Measurements from ENCODE around the gene CHD2. TPM values are rescaled to one million over a fixed set of nuclear protein-coding genes. Genes with fewer than 3 reads are reported as not detected.
"Not testable (repeated sequence)": the region's sequence is repeated elsewhere in the genome, so short reads cannot be mapped to it uniquely, and the experiment has no call there.

Gene CHD2
- total and polyA plus RNA-seq, 7 donors, result 16.0 to 108 (median 75.9) TPM

DNA sequence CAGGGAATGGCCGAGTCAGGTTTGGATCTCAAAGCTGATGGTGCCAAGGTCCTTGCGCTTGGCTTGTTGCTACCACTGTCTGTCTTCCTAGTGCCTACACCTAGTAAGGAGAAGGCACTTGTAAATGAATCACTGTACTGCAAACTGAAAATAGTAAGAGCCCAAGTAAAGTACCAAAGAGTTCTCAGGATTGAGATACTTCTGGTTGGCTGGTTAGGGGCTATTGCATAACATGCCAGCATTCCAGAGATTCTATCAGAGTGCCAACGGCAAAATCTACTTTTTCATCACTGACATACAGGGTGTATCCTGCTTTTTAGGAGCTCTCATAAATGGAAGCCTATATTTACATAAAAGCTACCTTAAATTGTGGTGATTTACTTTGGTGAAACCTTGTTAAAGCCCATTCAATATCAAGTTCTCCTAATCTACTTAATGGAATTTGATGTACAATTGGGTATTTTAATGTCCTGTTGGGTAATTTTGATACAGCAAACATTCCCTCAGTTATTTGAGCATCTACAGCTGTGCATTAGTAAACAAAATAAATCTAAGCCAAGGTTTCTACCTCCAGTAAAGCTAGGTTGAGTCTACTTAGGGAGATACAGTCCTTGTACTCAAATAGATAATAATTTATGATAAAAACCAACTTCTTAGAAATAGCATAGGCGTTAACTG lies 30.7 kb upstream of the CHD2 start:
- TF ChIP-seq EP300 (IDR thresholded peaks at IDR 0.05) (no peak), POLR2AphosphoS5 (IDR thresholded peaks at IDR 0.05) (peak in 1 of 4 donors; percentile 25)
- 77 to 79% methylated on average over 4 of the region's 4 CpGs for WGBS, 2 donors
- no peak for DNase-seq
- peak overlapping the region; percentile 68 to 85 (median 78) for H3K27ac ChIP-seq
- H3K4me1 ChIP-seq, result peaks cover 0 to 24% (median 16%) of the 10 kb centered on the region in 4 donors
- no peaks in the 10 kb centered on the region for H3K27me3 ChIP-seq
- H3K36me3 ChIP-seq, result no peaks in the 10 kb centered on the region
- no peak overlapping the region for H3K4me3 ChIP-seq
- intact Hi-C loops (cut with DNase I), result no loop called here
- H3K9me3 ChIP-seq, result peaks cover 0 to 3% (median 0%) of the 10 kb centered on the region in 4 donors

DNA sequence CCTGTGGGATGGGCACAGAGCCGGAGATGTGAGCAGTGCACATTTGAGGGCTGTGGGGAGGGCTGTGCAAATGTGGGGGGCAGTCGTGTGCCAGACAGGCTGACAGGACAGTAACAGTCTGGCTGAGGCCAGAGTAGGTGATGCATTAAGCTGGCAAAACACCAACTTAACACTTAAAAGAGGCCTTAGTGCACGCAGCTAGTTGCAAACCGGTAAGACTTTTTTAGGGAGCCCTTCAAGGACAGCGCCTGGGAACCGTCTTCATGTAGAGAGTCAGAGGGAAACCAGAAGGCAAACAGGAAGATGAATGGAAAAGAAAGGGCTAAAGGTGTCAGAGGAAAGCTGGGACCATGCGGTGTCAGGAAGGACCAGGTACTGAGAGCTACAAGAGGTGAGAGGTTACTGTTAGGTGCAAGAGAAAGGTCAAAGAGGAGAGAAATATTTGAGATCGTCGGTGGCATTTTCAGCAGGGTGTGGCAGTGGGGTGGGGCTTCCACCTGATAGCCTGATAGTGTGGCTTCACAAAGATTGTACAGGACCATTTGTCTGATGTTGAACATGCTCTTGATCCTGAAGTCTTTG lies 30.0 kb upstream of the CHD2 start:
- no peaks in the 10 kb centered on the region for H3K27me3 ChIP-seq
- H3K27ac ChIP-seq, result peak overlapping the region; percentile 68 to 85 (median 78)
- no peaks in the 10 kb centered on the region for H3K9me3 ChIP-seq
- intact Hi-C loops (cut with DNase I), result no loop called here
- TF ChIP-seq, protein P1, sequence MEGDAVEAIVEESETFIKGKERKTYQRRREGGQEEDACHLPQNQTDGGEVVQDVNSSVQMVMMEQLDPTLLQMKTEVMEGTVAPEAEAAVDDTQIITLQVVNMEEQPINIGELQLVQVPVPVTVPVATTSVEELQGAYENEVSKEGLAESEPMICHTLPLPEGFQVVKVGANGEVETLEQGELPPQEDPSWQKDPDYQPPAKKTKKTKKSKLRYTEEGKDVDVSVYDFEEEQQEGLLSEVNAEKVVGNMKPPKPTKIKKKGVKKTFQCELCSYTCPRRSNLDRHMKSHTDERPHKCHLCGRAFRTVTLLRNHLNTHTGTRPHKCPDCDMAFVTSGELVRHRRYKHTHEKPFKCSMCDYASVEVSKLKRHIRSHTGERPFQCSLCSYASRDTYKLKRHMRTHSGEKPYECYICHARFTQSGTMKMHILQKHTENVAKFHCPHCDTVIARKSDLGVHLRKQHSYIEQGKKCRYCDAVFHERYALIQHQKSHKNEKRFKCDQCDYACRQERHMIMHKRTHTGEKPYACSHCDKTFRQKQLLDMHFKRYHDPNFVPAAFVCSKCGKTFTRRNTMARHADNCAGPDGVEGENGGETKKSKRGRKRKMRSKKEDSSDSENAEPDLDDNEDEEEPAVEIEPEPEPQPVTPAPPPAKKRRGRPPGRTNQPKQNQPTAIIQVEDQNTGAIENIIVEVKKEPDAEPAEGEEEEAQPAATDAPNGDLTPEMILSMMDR (IDR thresholded peaks at IDR 0.05), result no peak
- peak in 2 of 4 donors; percentile 8 to 17 for TF ChIP-seq POLR2AphosphoS5 (IDR thresholded peaks at IDR 0.05)
- no peak for TF ChIP-seq EP300 (IDR thresholded peaks at IDR 0.05)
- peak; percentile 71 for DNase-seq
- H3K36me3 ChIP-seq, result no peaks in the 10 kb centered on the region
- peaks cover 0 to 24% (median 16%) of the 10 kb centered on the region in 4 donors for H3K4me1 ChIP-seq
- H3K4me3 ChIP-seq, result no peak overlapping the region
- 49 to 59% methylated on average over 9 of the region's 9 CpGs for WGBS, 2 donors

DNA sequence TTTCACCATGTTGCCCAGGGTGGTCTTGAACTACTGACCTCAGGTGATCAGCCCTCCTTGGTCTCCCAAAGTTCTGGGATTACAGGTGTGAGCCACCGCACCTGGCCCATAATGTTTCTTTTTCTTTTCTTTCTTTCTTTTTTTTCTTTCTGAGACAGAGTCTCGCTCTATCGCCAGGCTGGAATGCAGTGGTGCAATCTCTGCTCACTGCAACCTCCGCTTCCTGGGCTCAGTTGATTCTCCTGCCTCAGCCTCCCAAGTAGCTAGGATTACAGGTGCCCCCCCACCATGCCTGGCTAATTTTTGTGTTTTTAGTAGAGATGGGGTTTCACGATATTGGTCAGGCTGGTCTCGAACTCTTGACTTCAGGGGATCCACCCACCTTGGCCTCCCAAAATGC lies 27.2 kb upstream of the CHD2 start:
- WGBS, 2 donors, result 98 to 99% methylated on average over 6 of the region's 6 CpGs
- H3K9me3 ChIP-seq; intact Hi-C loops (cut with DNase I): not testable (repeated sequence)

DNA sequence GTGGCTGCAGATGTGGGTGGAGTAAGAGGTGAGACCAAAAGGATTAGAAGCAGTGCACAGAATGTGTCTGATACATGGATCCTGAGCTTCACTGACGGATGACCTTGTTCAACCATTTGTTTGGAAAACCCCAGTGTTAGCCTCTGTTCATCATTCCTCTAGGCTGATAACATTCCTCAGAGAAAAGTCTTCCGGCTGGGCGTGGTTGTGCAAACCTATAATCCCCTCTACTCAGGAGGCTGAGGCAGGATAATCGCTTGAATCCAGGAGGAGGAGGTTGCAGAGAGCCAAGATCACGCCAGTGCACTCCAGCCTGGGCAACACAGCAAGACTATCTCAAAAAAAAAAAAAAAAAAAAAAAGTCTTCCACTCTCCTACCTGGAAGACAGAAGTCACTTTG lies 23.1 kb upstream of the CHD2 start:
- H3K4me1 ChIP-seq, result peaks cover 0 to 15% (median 12%) of the 10 kb centered on the region in 4 donors
- intact Hi-C loops (cut with DNase I), result no loop called here
- H3K27me3 ChIP-seq, result no peaks in the 10 kb centered on the region
- H3K9me3 ChIP-seq, result no peaks in the 10 kb centered on the region
- H3K27ac ChIP-seq, result no peak overlapping the region
- no peak for DNase-seq
- TF ChIP-seq, protein P1 (IDR thresholded peaks at IDR 0.05), result no peak
- no peak for TF ChIP-seq EP300 (IDR thresholded peaks at IDR 0.05)
- no peak for TF ChIP-seq POLR2AphosphoS5 (IDR thresholded peaks at IDR 0.05)
- H3K36me3 ChIP-seq, result no peaks in the 10 kb centered on the region
- H3K4me3 ChIP-seq, result no peak overlapping the region
- 60 to 82% methylated on average over 5 of the region's 5 CpGs for WGBS, 2 donors

More for the DNA sequence above, 27.2 kb upstream of the CHD2 start:
- H3K4me3 ChIP-seq, DNase-seq, H3K27me3 ChIP-seq, H3K36me3 ChIP-seq, H3K27ac ChIP-seq: not testable (repeated sequence)
- H3K4me1 ChIP-seq, result peaks cover 0 to 24% (median 16%) of the 10 kb centered on the region in 4 donors

DNA sequence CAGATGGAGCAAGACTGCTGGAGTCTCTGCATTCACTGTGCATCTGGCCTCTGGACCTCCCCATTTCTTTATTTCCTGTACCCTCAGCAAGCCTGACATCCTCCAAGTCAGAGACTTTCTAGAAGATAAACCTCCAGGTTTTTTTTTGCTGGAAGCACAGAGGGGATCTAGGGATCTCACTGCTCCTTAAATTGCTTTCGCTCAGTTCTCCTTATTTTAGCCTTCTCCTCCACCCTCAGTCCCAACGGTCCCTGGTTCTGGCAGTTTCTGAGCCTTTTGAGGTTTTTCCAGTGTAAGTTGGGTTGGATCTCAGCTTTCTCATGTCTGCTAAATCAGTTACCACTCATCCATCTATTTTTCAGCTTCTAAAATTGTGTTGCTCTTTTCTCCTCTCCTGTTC lies 22.7 kb upstream of the CHD2 start:
- Histone ChIP-seq H3K4me3 (no peak overlapping the region), H3K9me3 (no peaks in the 10 kb centered on the region), H3K27ac (no peak overlapping the region), H3K4me1 (peaks cover 0 to 16% (median 13%) of the 10 kb centered on the region in 4 donors), H3K36me3 (no peaks in the 10 kb centered on the region), H3K27me3 (no peaks in the 10 kb centered on the region)
- DNase-seq, result no peak
- 94 to 95% methylated on average over 2 of the region's 2 CpGs for WGBS, 2 donors
- TF ChIP-seq EP300 (IDR thresholded peaks at IDR 0.05) (no peak), POLR2A (IDR thresholded peaks at IDR 0.05) (no peak), POLR2AphosphoS5 (IDR thresholded peaks at IDR 0.05) (no peak)
- TF ChIP-seq, protein P1 (IDR thresholded peaks at IDR 0.05), result no peak
- intact Hi-C loops (cut with DNase I), result no loop called here

Data from sigmoid colon (tissue), 7 donors.